ENCODE data around the gene RAMP2. TPM values are rescaled to one million over a fixed set of nuclear protein-coding genes. Genes with fewer than 3 reads are reported as not detected.

The RAMP2 gene
- total RNA-seq (2022; extraction: Qiagen RNA extraction; ENCODE audit: low read depth) = 0.65 to 1.3 TPM (median 0.99 TPM) in 5 replicates

GRCh38 chr17:42760652-42761581 lies at the start of gene RAMP2:
Gene RAMP2, plus strand, starts transcription at chr17:42761227. Its CDS starts 35 bp downstream, at chr17:42761262.

GRCh38 chr17:42744806-42745617 lies 16.0 kb upstream of the RAMP2 start, which contains the start of gene EZH1:
Gene EZH1, minus strand, starts transcription at chr17:42745040. Its CDS starts 16,099 bp downstream, at chr17:42728941.

GRCh38 chr17:42773290-42774035 lies 12.4 kb downstream of the RAMP2 start, which contains the start of gene VPS25:
Gene VPS25, plus strand, starts transcription at chr17:42773449. Its CDS starts 27 bp downstream, at chr17:42773476.

GRCh38 chr17:42779936-42780850 lies 19.2 kb downstream of the RAMP2 start, which contains the start of gene WNK4:
Gene WNK4, plus strand, starts transcription at chr17:42780610. Its CDS starts 89 bp downstream, at chr17:42780699.

GRCh38 chr17:42798383-42799380 lies 37.7 kb downstream of the RAMP2 start, which contains the start of the genes CNTD1 and COA3:
Gene CNTD1, plus strand, starts transcription at chr17:42798861. Its CDS starts 207 bp downstream, at chr17:42799068.
Gene COA3, minus strand, starts transcription at chr17:42798704. Its CDS starts 23 bp downstream, at chr17:42798681.

Other genes with a start within 250 kb of the RAMP2 start
- gene NAGLU, start 225.0 kb upstream of the RAMP2 start, total RNA-seq (2022; extraction: Qiagen RNA extraction; ENCODE audit: low read depth) = 31.1 to 46.8 TPM (median 42.4 TPM) in 5 replicates
- gene HSD17B1, start 208.3 kb upstream of the RAMP2 start, total RNA-seq (2022; extraction: Qiagen RNA extraction; ENCODE audit: low read depth) = 1.2 to 1.9 TPM (median 1.5 TPM) in 5 replicates
- gene COASY, start 199.1 kb upstream of the RAMP2 start, total RNA-seq (2022; extraction: Qiagen RNA extraction; ENCODE audit: low read depth) = 104 to 135 TPM (median 124 TPM) in 5 replicates
- gene MLX, start 194.1 kb upstream of the RAMP2 start, total RNA-seq (2022; extraction: Qiagen RNA extraction; ENCODE audit: low read depth) = 51.8 to 60.6 TPM (median 57.2 TPM) in 5 replicates
- 35.3 to 49.1 TPM (median 36.5 TPM) in 5 replicates for gene PSMC3IP, start 183.5 kb upstream of the RAMP2 start, total RNA-seq (2022; extraction: Qiagen RNA extraction; ENCODE audit: low read depth)
- gene RETREG3, start 151.9 kb upstream of the RAMP2 start, total RNA-seq (2022; extraction: Qiagen RNA extraction; ENCODE audit: low read depth) = 27.4 to 32.7 TPM (median 29.2 TPM) in 5 replicates
- 145 to 162 TPM (median 150 TPM) in 5 replicates for gene TUBG1, start 151.5 kb upstream of the RAMP2 start, total RNA-seq (2022; extraction: Qiagen RNA extraction; ENCODE audit: low read depth)
- 21.3 to 26.6 TPM (median 23.8 TPM) in 5 replicates for gene TUBG2, start 101.9 kb upstream of the RAMP2 start, total RNA-seq (2022; extraction: Qiagen RNA extraction; ENCODE audit: low read depth)
- 11.4 to 20.4 TPM (median 18.3 TPM) in 5 replicates for gene PLEKHH3, start 84.2 kb upstream of the RAMP2 start, total RNA-seq (2022; extraction: Qiagen RNA extraction; ENCODE audit: low read depth)
- gene CCR10, start 79.4 kb upstream of the RAMP2 start, total RNA-seq (2022; extraction: Qiagen RNA extraction; ENCODE audit: low read depth) = 0.30 to 0.63 TPM (median 0.37 TPM) in 5 replicates
- gene CNTNAP1, start 78.7 kb upstream of the RAMP2 start, total RNA-seq (2022; extraction: Qiagen RNA extraction; ENCODE audit: low read depth) = 5.1 to 6.9 TPM (median 5.5 TPM) in 5 replicates
- 8.1 to 12.6 TPM (median 11.6 TPM) in 5 replicates for gene EZH1, start 16.2 kb upstream of the RAMP2 start, total RNA-seq (2022; extraction: Qiagen RNA extraction; ENCODE audit: low read depth)
- gene VPS25, start 12.2 kb downstream of the RAMP2 start, total RNA-seq (2022; extraction: Qiagen RNA extraction; ENCODE audit: low read depth) = 126 to 132 TPM (median 128 TPM) in 5 replicates
- 0.92 to 2.0 TPM (median 1.3 TPM) in 5 replicates for gene WNK4, start 19.4 kb downstream of the RAMP2 start, total RNA-seq (2022; extraction: Qiagen RNA extraction; ENCODE audit: low read depth)
- gene COA3, start 37.5 kb downstream of the RAMP2 start, total RNA-seq (2022; extraction: Qiagen RNA extraction; ENCODE audit: low read depth) = 118 to 141 TPM (median 138 TPM) in 5 replicates
- gene CNTD1, start 37.6 kb downstream of the RAMP2 start, total RNA-seq (2022; extraction: Qiagen RNA extraction; ENCODE audit: low read depth) = 0.08 to 0.27 TPM (median 0.25 TPM) in 3 of 5 replicates, not detected in the others
- 76.8 to 105 TPM (median 80.9 TPM) in 5 replicates for gene BECN1, start 63.1 kb downstream of the RAMP2 start, total RNA-seq (2022; extraction: Qiagen RNA extraction; ENCODE audit: low read depth)
- gene PSME3, start 72.2 kb downstream of the RAMP2 start, total RNA-seq (2022; extraction: Qiagen RNA extraction; ENCODE audit: low read depth) = 225 to 304 TPM (median 243 TPM) in 5 replicates
- gene AOC2, start 83.4 kb downstream of the RAMP2 start, total RNA-seq (2022; extraction: Qiagen RNA extraction; ENCODE audit: low read depth) = 1.4 to 3.0 TPM (median 2.0 TPM) in 5 replicates
- gene AOC3, start 90.0 kb downstream of the RAMP2 start, total RNA-seq (2022; extraction: Qiagen RNA extraction; ENCODE audit: low read depth) = 0.97 to 2.1 TPM (median 1.0 TPM) in 5 replicates
- gene G6PC1, start 139.6 kb downstream of the RAMP2 start, total RNA-seq (2022; extraction: Qiagen RNA extraction; ENCODE audit: low read depth) = not detected in 5 replicates
- 51.5 to 58.5 TPM (median 55.3 TPM) in 5 replicates for gene AARSD1, start 203.2 kb downstream of the RAMP2 start, total RNA-seq (2022; extraction: Qiagen RNA extraction; ENCODE audit: low read depth)
- gene PTGES3L, start 218.9 kb downstream of the RAMP2 start, total RNA-seq (2022; extraction: Qiagen RNA extraction; ENCODE audit: low read depth) = 0.55 to 0.99 TPM (median 0.84 TPM) in 5 replicates
- gene RUNDC1, start 219.3 kb downstream of the RAMP2 start, total RNA-seq (2022; extraction: Qiagen RNA extraction; ENCODE audit: low read depth) = 19.6 to 21.7 TPM (median 20.3 TPM) in 5 replicates
- gene RPL27, start 237.2 kb downstream of the RAMP2 start, total RNA-seq (2022; extraction: Qiagen RNA extraction; ENCODE audit: low read depth) = 2,853 to 3,460 TPM (median 3,163 TPM) in 5 replicates
- 17.3 to 19.5 TPM (median 17.9 TPM) in 5 replicates for gene IFI35, start 245.6 kb downstream of the RAMP2 start, total RNA-seq (2022; extraction: Qiagen RNA extraction; ENCODE audit: low read depth)

All from A549 treated with CpdA at 1 μM for 4 hours (cell line).